ENCODE data around the gene GIMAP1. TPM values are rescaled to one million over a fixed set of nuclear protein-coding genes. Genes with fewer than 3 reads are reported as not detected.

Gene GIMAP1
- total and polyA plus RNA-seq, 2 experiments from 2014 or later, result 0.13 TPM; not detected in 1

DNA sequence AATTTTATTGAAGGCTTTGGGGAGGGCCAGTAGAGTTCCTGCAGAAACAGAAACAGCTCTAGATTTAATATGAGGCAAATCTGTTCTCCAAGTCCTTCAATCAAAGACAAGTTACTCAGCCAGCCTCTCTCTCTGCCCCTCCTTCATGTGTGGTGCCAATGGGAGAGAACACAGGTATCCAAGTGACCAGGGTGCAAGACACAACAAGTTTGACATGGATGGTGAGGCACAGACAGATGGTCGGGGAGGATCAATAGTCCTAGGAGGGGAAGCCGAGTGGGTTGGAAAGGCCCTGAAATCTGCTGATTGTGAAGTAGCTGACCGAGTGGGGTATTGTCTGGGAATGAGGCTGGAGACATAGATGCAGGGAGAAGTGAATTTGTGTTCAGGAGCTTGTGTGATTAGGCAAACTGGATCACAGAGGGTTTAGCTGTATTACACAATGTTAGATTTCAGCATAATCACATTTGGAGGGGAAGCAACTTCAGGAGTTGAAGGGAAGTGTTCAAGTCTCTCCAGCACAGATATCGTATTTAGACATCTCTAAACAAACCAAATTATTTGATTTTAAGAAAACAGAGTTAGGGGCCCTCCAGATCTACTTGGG is 1.5 kb downstream of the GIMAP1 start:
- no peak overlapping the region for H3K4me2 ChIP-seq
- no peaks in the 10 kb centered on the region for H3K79me2 ChIP-seq
- no peaks in the 10 kb centered on the region for H3K4me1 ChIP-seq (ENCODE audit: insufficient read depth)
- DNase-seq (ENCODE audit: low spot score), result no peak
- no peak overlapping the region for H2AFZ ChIP-seq
- H4K20me1 ChIP-seq (ENCODE audit: insufficient read depth, poor library complexity, severe bottlenecking), result no peaks in the 10 kb centered on the region
- H3K27me3 ChIP-seq, result no peaks in the 10 kb centered on the region
- TF ChIP-seq, protein P1, sequence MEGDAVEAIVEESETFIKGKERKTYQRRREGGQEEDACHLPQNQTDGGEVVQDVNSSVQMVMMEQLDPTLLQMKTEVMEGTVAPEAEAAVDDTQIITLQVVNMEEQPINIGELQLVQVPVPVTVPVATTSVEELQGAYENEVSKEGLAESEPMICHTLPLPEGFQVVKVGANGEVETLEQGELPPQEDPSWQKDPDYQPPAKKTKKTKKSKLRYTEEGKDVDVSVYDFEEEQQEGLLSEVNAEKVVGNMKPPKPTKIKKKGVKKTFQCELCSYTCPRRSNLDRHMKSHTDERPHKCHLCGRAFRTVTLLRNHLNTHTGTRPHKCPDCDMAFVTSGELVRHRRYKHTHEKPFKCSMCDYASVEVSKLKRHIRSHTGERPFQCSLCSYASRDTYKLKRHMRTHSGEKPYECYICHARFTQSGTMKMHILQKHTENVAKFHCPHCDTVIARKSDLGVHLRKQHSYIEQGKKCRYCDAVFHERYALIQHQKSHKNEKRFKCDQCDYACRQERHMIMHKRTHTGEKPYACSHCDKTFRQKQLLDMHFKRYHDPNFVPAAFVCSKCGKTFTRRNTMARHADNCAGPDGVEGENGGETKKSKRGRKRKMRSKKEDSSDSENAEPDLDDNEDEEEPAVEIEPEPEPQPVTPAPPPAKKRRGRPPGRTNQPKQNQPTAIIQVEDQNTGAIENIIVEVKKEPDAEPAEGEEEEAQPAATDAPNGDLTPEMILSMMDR (IDR thresholded peaks at IDR 0.05; ENCODE audit: poor library complexity), result no peak
- TF ChIP-seq EZH2phosphoT487 (IDR thresholded peaks at IDR 0.05; ENCODE audit: low read depth, severe bottlenecking, unreplicated experiment), result no peak
- no peak for TF ChIP-seq EZH2 (IDR thresholded peaks at IDR 0.05; ENCODE audit: borderline replicate concordance)
- WGBS (ENCODE audit: low lambda C conversion rate, missing lambda C conversion rate), result 64% methylated on average over 4 of the region's 4 CpGs
- no peaks in the 10 kb centered on the region for H3K9me2 ChIP-seq (replicated peaks; ENCODE audit: insufficient read depth)
- no peak overlapping the region for H3K27ac ChIP-seq
- no peak overlapping the region for H3K4me3 ChIP-seq
- no peaks in the 10 kb centered on the region for H3K36me3 ChIP-seq (replicated peaks; ENCODE audit: insufficient read depth, low read depth)
- H3K9me3 ChIP-seq (ENCODE audit: low read depth), result no peaks in the 10 kb centered on the region

DNA sequence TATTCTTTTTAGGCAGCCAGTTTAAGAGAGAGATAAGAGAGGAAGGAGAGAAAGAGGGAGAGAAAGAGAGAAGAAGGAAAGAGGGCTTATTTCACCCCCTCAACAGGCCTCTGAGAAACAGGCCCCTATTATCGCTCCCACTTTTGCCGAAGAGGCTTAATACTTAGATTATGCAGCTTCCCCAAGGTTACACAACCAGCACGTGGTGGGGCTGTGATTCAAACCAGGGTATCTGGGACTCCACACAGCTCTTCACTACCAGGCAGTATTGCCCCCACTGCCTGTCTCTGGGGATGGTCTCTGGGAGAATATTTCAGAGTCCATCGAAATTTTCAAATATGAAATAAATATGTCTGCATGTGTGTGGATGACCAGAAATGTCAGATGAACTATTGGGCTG is 3.0 kb downstream of the GIMAP1 start:
- Histone ChIP-seq H3K9me2 (replicated peaks; ENCODE audit: insufficient read depth) (no peaks in the 10 kb centered on the region), H2AFZ (no peak overlapping the region), H3K36me3 (replicated peaks; ENCODE audit: insufficient read depth, low read depth) (no peaks in the 10 kb centered on the region), H3K9me3 (ENCODE audit: low read depth) (no peaks in the 10 kb centered on the region), H3K4me1 (ENCODE audit: insufficient read depth) (no peaks in the 10 kb centered on the region), H3K4me3 (no peak overlapping the region), H4K20me1 (ENCODE audit: insufficient read depth, poor library complexity, severe bottlenecking) (no peaks in the 10 kb centered on the region), H3K27me3 (no peaks in the 10 kb centered on the region), H3K27ac (no peak overlapping the region), H3K79me2 (no peaks in the 10 kb centered on the region), H3K4me2 (no peak overlapping the region)
- TF ChIP-seq, protein P1 (IDR thresholded peaks at IDR 0.05; ENCODE audit: poor library complexity), result no peak
- TF ChIP-seq EZH2phosphoT487 (IDR thresholded peaks at IDR 0.05; ENCODE audit: low read depth, severe bottlenecking, unreplicated experiment) (no peak), EZH2 (IDR thresholded peaks at IDR 0.05; ENCODE audit: borderline replicate concordance) (no peak)
- 78% methylated on average over 4 of the region's 4 CpGs for WGBS (ENCODE audit: low lambda C conversion rate, missing lambda C conversion rate)
- DNase-seq (ENCODE audit: low spot score), result no peak

DNA sequence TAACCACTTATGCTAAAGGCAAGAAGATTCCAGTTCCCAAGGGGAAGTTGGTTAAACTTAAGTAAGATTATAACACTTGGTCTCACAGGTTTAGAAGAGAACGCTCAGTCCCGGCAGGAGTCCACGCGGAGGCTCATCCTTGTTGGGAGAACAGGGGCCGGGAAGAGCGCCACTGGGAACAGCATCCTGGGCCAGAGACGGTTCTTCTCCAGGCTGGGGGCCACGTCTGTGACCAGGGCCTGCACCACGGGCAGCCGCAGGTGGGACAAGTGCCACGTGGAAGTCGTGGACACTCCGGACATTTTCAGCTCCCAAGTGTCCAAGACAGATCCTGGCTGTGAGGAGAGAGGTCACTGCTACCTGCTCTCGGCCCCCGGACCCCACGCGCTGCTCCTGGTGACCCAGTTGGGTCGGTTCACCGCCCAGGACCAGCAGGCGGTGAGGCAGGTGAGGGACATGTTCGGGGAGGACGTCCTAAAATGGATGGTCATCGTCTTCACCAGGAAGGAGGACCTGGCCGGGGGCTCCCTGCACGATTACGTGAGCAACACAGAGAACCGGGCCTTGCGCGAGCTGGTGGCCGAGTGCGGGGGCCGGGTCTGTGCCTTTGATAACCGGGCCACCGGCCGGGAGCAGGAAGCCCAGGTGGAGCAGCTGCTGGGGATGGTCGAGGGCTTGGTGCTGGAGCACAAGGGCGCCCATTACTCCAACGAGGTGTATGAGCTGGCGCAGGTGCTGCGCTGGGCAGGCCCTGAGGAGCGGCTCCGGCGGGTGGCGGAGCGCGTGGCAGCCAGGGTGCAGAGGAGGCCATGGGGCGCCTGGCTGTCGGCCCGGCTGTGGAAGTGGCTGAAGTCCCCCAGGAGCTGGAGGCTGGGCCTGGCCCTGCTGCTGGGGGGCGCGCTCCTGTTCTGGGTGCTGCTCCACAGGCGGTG is 3.8 kb downstream of the GIMAP1 start:
- H3K79me2 ChIP-seq, result no peaks in the 10 kb centered on the region
- no peaks in the 10 kb centered on the region for H3K27me3 ChIP-seq
- DNase-seq (ENCODE audit: low spot score), result no peak
- H3K9me2 ChIP-seq (replicated peaks; ENCODE audit: insufficient read depth), result no peaks in the 10 kb centered on the region
- no peaks in the 10 kb centered on the region for H3K36me3 ChIP-seq (replicated peaks; ENCODE audit: insufficient read depth, low read depth)
- H3K4me2 ChIP-seq, result no peak overlapping the region
- H2AFZ ChIP-seq, result no peak overlapping the region
- TF ChIP-seq EZH2 (IDR thresholded peaks at IDR 0.05; ENCODE audit: borderline replicate concordance), result no peak
- TF ChIP-seq, protein P1 (IDR thresholded peaks at IDR 0.05; ENCODE audit: poor library complexity), result no peak
- no peak for TF ChIP-seq EZH2phosphoT487 (IDR thresholded peaks at IDR 0.05; ENCODE audit: low read depth, severe bottlenecking, unreplicated experiment)
- H3K4me3 ChIP-seq, result no peak overlapping the region
- H3K4me1 ChIP-seq (ENCODE audit: insufficient read depth), result no peaks in the 10 kb centered on the region
- no peak overlapping the region for H3K27ac ChIP-seq
- WGBS (ENCODE audit: low lambda C conversion rate, missing lambda C conversion rate), result 91% methylated on average over 52 of the region's 52 CpGs
- no peaks in the 10 kb centered on the region for H4K20me1 ChIP-seq (ENCODE audit: insufficient read depth, poor library complexity, severe bottlenecking)
- no peaks in the 10 kb centered on the region for H3K9me3 ChIP-seq (ENCODE audit: low read depth)
